NCI-H2227 (cell line): ENCODE data around the gene ANXA10.

Source experiments
- DNase-seq: peaks from one replicate; lab custom pipeline; 2025; ENCODE audit not compliant: unreplicated experiment; lab: John Stamatoyannopoulos, UW

The ANXA10 gene

DNA sequence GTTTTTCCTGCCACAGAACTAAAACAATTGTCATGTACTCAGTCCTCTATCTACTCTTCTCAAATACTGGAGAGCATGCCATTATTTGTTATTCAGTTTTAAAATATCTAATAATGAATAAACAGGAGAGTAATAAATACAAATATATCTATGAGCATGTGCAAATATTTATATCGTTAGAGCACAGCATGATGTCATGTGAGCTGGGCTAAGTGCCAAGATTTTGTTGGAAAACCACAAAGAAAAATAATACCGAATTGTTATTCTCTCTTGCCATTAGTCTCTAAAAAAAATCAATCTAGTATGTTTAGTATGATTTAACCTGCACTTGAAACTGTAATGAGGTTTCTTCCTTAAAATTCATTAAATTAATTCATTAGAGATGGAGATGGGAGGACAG lies 129.0 kb downstream of the ANXA10 start:
- DNase-seq: no peak
